NCI-H2171 treated with DMSO at 0.1 percent for 48 hours (cell line): Measurements from ENCODE around the gene ZNF33A.
A peak's percentile ranks its signal among the peaks of the same experiment; 100 is the strongest.
"Not testable (repeated sequence)": the region's sequence is repeated elsewhere in the genome, so short reads cannot be mapped to it uniquely, and the experiment has no call there.

Source experiments
- DNase-seq: peaks from one replicate; lab custom pipeline; 2025; lab: John Stamatoyannopoulos, UW

Gene ZNF33A

GRCh38 chr10:38010119-38010903 is at the start of gene ZNF33A:
Gene ZNF33A (plus strand): TSS chr10:38010675. CDS start chr10:38012342, 1,667 bp downstream.
- DNase-seq = peak; percentile 88

GRCh38 chr10:37965006-37965405 is 45.5 kb upstream of the ZNF33A start:
- DNase-seq = no peak

DNA sequence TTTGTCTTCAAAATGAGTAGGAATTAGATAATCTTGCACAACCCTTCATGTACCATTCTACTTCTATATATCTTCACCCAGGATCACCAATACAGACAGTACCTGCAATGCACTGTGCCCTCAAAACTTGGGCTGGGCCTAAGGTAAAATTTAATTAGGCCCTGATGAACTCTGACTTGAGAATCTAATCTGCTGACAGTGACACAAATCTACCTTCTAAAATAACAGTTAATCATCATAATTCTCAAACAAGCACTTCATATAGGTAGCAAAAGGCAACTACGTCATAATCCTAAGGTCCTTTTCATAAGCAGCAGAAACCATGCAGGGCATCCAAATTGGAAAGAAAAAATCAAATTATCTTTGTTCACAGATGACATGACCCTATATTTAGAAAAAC is 38.1 kb upstream of the ZNF33A start:
- DNase-seq = no peak

- DNase-seq = peak; percentile 33
These were observed 35.0 kb upstream of the ZNF33A start for GRCh38 chr10:37975401-37975991.

GRCh38 chr10:37976091-37976879 is 34.2 kb upstream of the ZNF33A start, which contains the start of gene ZNF25:
Gene ZNF25 (minus strand): TSS chr10:37976647. CDS start chr10:37971722, 4,925 bp downstream.
- peak; percentile 96 for DNase-seq

DNA sequence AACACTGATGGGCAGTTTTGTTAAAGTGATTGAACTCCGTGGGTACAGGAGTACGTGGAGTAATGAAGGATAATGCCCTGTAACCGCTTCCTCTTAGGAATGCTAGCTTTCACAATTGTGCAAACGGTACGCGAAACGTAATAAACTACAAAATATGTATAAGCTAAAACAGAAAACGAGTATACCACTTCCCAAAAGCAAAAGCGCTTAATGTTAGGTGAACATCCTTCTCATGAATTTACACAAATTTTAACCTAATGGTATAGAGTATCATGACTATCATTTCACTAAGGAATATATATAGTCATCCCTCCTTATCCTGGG is 33.6 kb upstream of the ZNF33A start:
- no peak for DNase-seq

DNA sequence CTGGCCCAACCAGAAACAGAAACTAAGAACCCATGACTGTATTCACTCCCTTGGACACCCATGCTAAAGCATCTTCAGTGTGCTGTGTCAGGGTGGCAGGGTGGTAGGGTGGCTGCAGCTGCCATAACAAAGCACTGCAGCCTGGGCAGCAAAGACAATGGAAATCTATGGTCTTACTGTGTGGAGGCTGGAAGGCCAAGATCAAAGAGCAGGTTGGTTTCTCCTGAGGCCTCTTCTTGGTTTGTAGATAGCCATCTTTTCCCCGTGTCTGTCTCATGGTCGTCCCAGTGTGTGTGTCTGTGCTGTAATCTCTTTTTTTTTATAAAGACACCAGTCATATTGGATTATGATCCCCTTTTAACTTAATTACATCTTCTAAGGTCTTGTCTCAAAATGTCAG is 18.8 kb upstream of the ZNF33A start:
- DNase-seq = no peak

GRCh38 chr10:37992083-37992482 is 18.4 kb upstream of the ZNF33A start:
- DNase-seq = no peak

- not testable (repeated sequence) for DNase-seq
These were observed 11.6 kb upstream of the ZNF33A start for GRCh38 chr10:37998920-37999319.

- not testable (repeated sequence) for DNase-seq
These were observed 10.0 kb upstream of the ZNF33A start for GRCh38 chr10:38000474-38000873.

- DNase-seq = no peak
These were observed 7.4 kb upstream of the ZNF33A start for GRCh38 chr10:38003026-38003425.

DNA sequence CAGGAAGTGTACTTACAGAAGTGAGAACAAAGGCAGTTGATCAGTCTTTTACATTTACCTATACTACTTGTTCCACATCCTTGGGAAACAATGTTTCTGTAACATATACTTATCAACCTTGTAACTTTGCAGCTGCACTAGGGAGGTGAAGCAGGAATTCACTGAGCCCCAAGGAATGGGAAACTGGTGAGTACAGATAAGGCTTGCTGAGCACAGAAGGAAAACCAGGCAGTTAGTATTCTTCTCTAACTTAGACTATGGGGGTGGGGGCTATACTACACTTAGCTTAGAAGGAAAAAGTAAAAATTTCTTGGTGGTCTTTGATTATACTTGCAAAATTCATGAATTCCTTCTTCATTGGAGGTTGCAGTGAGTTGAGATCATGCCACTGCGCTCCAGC is 6.9 kb upstream of the ZNF33A start:
- no peak for DNase-seq

GRCh38 chr10:38007551-38007950 is 2.9 kb upstream of the ZNF33A start:
- no peak for DNase-seq

DNA sequence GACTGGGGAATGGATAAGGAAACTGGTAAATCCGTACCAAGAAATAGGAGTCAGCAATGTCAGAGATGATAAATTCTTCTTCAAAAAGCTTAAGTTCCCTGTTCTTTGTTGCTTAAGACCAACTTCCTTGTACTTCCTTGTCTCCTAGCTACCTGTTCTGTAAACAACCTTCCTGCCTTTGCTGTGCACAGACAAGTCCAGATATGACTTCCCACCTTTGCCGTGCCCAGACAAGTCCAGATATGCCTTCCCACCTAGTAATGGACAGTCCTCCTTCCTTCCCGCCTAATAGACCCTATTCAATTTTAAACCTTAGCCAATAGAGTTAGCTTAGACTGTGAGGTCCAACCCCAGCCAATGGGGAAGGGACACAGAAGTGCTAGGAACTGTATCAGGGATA is 2.5 kb upstream of the ZNF33A start:
- no peak for DNase-seq

DNA sequence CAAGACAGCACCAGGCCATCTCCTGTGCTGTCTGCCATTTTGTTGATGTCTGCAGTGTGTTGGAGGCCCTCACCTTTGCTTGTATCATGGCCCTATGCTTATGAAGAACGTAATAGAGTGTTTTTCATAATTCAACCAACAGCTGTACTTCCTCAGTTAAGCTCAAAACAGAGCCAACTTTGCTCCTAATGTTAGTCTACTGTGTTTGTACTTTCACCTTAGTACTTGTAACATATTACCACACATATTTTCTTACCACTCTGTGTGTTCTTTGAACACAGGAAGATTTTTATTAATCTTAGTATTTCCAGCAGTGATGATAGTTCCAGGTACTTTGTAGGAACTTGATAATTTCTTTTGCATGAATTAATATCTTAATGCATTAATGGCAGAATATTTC is 5.9 kb downstream of the ZNF33A start:
- DNase-seq = no peak

DNA sequence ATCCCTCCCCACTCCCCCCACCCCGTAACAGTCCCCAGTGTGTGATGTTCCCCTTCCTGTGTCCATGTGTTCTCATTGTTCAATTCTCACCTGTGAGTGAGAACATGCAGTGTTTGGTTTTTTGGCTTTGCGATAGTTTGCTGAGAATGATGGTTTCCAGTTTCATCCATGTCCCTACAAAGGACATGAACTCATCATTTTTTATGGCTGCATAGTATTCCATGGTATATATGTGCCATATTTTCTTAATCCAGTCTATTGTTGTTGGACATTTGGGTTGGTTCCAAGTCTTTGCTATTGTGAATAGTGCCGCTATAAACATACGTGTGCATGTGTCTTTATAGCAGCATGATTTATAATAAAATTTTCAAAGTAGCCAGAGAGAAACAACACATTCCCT is 8.6 kb downstream of the ZNF33A start:
- DNase-seq = not testable (repeated sequence)

DNA sequence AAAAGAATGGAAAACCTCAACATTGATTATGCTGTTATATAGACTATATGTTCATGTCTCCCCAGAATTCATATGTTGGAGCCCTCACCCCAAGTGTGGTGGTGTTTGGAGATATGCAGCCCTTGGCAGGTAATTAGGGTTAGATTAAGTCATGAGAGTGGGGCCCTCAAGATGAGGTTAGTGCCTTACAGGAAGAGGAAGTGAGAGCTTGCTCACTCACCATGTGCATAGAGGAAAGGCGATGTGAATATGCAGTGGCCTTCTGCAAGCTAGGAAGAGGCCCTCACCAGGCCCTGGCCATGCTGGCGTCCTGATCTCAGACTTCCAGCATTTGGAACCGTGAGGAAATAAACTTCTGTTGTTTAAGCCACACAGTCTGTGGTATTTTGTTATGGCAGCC is 14.8 kb downstream of the ZNF33A start:
- DNase-seq = no peak

GRCh38 chr10:38027986-38028385 is 17.5 kb downstream of the ZNF33A start:
- no peak for DNase-seq

- DNase-seq = no peak
These were observed 22.4 kb downstream of the ZNF33A start for GRCh38 chr10:38032886-38033285.

GRCh38 chr10:38038107-38038931 is 27.8 kb downstream of the ZNF33A start:
- no peak for DNase-seq

GRCh38 chr10:38038932-38039245 is 28.4 kb downstream of the ZNF33A start:
- no peak for DNase-seq

DNA sequence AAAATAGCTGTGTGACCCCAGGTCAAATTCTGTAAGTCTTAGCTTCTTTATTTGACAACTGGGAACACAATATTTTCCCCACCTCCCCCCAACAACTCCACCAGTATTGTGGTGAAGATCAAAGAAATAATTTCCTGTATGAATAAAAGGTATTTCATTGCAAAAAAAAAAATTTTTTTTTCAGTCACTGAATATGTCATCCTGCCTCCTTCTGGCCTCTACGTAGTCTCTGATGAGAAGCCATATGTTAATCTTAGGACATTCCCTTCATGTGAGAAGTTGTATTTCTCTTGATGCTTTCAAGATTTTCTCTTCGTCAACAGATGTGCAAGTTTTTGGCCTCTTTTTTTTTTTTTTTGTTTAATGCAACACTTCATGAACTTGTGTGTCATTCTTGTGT is 33.0 kb downstream of the ZNF33A start:
- no peak for DNase-seq
